Tongue (tissue), 2 donors: ENCODE measurements around the gene MEIS2. TPM values are rescaled to one million over a fixed set of nuclear protein-coding genes. Genes with fewer than 3 reads are reported as not detected.

Experiments used
- DNase-seq: peaks from one replicate; pipeline ENCODE4 v3.0.0-alpha.2; 2015
- total RNA-seq: library from RNA; depleted of rRNA; stranded (reverse); fragments of >200 nt; gene quantifications from one replicate; pipeline ENCODE4 v1.2.3, GENCODE V29; 2014

MEIS2 gene
- total RNA-seq, 1 donor from 2014 or later, result 42.1 TPM

DNA sequence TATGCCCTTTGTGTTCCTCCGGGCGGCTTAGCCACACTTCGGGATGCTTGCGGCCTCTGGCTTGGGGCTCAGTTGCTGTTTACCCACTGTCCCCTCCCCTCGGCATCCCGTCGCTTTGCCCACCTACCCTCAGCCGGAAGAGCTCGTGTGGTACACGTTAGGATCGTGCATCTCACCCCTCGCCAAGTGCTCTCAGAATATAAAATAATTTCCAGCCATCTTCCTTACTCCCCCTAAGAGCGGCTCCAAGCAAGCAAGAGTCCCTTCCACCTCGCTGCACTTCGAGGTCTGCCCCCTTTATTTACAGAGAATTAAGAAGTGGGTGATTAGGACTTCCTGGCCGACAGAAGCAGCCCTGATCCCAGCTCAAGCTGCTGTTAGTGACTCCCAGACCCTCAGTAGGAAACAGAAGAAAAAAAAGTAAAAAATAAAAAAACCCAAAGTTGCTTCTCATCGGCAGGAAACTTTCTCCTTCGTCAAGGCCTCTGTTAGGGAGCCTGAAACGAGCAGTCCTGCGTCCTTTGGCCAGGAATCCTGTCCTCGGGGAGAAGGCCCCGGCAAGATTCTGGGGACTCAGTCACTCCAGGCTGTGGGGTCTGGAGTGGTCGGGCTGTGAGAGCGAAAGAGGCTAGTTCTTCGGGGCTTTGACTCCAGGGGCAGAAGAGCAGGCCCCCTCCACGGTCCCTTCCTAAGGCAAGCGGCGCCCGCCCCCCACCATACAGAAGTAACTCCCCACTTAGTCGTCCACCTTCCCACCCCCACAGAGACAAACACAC lies 3.0 kb downstream of the MEIS2 start:
- no peak for DNase-seq

- DNase-seq, result no peak
These were observed 3.7 kb downstream of the MEIS2 start for GRCh38 chr15:37096558-37097143.

- DNase-seq, result no peak
These were observed 4.4 kb downstream of the MEIS2 start for GRCh38 chr15:37095770-37096557.

GRCh38 chr15:37094915-37095711 lies 5.2 kb downstream of the MEIS2 start:
- no peak for DNase-seq

DNA sequence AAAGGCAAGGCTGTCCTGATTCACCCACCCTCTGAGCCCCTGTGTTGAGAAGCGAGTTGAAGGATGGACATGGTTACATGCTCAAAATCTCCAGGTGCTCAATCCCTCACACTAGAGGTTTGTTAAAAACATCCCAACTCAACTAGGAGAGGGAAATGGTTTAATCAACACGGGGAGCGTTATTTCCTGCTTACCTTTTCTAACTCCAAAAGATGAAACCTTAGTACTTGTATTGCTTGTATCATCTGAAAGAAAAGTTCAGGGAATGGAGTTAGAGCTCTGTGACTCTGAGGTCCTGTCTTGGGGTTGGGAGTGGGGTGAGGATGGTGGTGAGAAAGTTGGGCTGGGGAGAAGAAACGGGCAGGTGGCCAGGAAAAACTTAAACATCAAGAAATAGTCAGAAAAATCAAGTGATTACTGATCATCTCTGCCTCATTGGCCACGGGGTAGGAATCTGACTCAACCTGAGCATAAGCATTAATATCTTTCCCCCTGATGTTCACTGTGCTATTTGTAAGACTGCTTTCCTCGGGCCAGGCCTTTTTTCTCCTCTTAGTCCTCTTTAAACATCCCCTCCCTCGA lies 5.9 kb downstream of the MEIS2 start:
- no peak for DNase-seq

DNA sequence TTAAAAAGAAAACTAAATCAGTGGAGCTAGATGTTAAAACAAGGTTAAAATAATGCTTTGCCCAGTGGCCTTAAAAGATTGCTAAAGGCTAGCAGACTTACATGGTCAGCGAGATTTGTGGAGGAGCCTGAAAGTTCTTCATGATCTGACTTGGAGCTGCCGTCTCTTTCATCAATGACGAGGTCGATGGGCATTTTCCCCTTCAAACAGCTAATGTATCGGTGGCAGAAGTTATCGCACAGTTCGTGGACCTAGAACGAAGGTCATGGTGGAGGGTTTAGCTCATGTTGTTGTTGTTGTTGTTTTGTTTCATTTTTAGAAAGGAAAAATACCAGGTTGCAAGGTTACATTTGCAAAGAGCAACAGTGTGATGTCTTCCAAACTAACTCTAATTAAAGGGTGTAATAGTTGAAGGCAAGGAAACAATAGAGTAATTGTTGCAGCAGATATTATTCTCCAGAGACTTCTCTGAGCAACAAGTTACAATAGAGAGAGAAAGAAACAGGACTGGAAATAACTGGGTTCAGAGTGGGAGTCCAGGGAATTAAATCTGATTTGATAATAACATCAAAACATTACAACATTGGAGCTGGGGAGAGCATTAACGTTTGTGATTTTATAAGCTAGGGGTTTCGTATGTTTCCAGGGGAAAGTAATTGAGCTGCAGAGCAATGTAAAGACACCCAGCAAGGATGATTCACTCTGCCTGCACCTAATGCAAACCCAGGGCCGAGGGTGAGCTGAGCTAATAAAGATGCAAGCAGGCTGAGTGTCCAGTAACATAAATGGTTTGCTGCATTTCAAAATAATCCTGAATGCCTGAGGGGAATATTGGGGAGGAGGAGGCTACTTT lies 6.6 kb downstream of the MEIS2 start:
- no peak for DNase-seq

DNA sequence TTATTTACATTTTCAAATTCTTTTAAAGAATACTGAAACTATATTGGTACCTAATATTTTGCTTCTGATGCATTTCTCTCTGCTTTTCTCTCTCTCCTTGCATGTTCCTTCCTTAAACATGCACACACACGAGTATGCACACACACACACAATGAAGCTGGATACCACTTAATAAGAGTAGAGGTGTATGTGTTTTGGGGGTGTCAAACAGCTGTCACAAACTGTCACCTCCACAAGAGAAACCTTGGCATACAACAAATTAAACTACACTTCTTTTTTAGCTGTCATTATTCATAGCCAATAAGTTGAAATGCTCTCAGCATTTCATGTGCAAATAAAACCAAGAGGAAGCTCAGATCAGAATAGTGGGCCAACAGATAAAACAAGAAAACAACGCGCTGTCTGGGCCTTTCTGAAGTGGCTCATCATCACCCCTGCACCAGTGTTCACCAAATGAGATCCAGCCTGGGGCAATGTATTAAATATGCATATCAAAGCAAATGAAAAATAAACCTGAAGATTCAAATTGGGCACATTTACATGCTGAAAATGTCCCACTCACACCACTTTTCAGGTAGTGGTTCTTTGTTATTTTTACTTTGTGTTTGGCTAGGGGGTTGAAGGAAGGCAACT lies 9.7 kb downstream of the MEIS2 start:
- no peak for DNase-seq

DNA sequence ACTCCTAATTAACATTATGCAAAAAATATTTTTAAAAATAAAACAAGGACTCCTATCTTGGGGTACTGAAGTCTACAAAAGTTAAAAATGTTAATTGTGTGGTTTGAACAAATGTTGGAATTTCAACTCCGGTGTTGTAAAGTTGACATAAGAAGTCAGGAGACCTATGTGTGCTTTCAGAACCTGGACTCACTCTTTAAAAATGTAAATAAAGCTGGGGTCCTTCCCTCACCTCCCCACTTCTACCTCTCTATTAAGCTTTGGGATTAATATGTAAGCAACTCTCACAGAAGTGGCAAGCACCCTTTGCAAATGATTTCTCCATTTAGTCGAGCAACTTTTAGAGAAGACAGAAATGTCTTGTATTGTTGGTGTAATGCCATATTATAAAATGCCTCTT lies 11.9 kb downstream of the MEIS2 start:
- DNase-seq, result no peak

GRCh38 chr15:37087131-37087588 lies 13.2 kb downstream of the MEIS2 start:
- no peak for DNase-seq

GRCh38 chr15:37086521-37086920 lies 13.8 kb downstream of the MEIS2 start:
- no peak for DNase-seq

- no peak for DNase-seq
These were observed 14.2 kb downstream of the MEIS2 start for GRCh38 chr15:37086120-37086519.

DNA sequence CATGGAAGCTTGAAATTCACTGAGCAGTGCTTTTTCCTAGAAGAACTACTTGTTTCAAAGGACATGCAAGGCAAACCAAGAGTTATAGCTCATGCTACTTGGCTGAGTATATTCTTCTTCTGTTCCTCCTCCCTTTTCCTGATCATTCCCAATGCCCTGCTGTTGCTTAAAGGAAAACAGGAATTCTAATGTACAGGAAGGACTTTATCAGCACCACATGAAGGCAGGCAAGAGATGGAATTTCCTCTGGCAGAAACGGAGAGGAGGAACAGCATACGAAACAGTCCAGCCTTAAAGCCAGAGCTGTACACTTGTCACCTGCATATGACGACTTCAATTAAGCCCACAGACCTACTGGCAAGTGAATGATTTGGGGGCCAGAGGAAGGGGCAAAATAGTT lies 15.7 kb downstream of the MEIS2 start:
- DNase-seq, result no peak

- no peak for DNase-seq
These were observed 16.7 kb downstream of the MEIS2 start for GRCh38 chr15:37083610-37084009.

DNA sequence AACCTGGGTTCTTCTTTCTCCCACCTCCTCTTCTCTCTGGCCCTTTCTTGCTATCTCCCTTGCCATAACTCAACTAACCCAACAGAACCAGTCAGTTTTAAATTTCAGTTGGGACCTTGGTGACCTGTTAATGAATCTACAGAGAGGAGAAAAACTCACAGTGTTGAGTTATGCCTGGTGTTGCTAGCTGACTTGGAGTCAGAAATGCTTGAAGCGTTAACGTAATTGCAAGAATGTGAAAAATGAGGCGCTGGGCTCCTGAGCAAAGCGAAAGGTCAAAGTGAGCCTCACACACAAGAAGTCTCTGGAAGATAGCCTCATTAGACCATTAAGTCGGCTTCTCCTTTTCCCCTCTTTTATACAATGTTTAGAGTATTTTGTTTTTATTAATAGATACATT lies 18.4 kb downstream of the MEIS2 start:
- no peak for DNase-seq

DNA sequence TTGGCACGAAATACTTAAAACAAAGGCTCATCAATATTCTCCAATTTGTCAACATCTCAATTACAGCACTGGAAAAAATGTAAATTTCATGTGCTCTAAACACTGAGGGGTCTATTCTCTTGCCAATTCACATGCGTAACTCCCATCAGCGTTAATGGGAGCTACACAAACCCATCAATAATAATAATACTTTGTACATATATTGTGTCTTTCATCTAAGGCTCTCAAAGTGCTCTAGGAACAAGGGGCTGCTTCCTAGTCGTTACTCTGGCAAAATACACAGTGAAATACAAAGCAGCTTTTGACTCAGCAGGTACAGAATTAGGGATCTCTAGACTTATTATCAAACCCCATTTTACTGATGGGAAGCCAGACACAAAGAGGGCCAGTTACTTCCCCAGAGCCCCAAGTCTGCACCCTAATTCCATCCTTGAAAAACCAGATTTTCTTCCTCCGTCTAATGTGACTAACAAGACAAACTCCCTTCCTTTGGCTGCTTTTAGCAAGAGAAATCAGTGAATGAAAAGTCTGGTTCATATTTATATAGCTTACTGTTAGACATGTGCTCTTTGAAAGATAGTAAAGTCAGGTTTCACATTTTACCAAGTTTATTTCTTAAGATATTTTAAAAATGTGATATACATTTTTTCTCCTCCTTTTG lies 20.0 kb downstream of the MEIS2 start:
- DNase-seq, result no peak

DNA sequence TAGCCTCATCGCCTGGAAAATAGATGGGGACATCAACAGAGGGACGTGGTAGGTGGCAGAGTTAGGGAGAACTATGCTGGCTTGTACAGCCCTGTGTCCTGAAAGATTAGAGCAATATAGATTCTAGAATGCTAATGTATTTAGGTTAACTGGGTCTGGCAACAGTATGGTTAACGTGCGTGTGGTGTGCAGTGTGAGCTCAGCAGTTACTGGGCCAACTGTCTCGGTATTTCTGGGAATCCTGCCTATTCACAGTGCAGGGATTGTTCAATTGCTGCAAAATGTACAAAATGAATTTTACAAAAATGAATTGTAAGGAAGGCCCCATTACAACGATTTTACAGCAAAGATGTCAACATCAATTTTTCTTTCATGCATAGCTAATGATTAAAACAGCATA lies 20.6 kb downstream of the MEIS2 start:
- peak; percentile 87 for DNase-seq

GRCh38 chr15:37078566-37078965 lies 21.8 kb downstream of the MEIS2 start:
- no peak for DNase-seq

DNA sequence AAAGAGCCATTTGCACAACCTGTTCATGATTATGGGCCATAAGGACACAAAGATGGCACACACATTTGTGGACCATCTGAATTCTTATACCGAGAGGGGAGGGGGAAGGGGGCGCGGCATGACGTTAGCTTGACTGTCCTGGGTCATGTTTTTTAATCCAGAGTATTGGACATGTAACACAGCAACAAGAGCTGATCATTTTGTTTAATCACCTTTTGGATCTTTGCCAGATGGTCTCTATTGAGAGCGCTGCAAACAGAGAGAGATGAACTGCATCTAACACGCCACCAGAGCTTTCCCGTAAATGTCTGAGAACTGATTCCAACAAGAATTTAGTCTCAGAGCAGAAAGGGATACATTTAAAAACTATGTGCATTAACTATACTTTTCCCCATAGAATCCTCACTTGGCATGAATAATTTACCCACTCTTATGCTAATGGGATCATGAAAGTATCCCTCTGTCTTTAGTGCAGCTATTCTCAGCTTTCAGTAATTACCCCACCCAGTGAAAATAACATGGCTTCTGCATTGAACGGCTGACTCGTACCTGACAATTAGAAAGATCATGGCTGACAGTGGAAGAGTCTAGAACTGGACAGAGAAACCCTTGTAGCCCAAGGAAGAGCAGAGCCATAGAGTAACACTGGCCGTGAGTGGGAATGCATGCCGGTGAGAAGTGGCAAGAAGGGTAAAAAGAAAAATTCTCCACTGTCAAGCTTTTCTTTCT lies 22.6 kb downstream of the MEIS2 start:
- DNase-seq, result peak; percentile 59

GRCh38 chr15:37076543-37076942 lies 23.8 kb downstream of the MEIS2 start:
- no peak for DNase-seq
